Mesenchymal stem cell (in vitro differentiated cells and primary cell): ENCODE measurements around the gene DNAH8.

Source experiments
- DNase-seq: peaks from one replicate; pipeline ENCODE4 v3.0.0-alpha.2; 2013
- H2AFZ ChIP-seq: one replicate; pipeline ENCODE4 v1.6.1; 2013; ENCODE audit warnings: low read depth, mild to moderate bottlenecking, control low read depth, inconsistent platforms, low read length, moderate library complexity
- H2AK5ac ChIP-seq: 2 replicates; pipeline ENCODE4 v1.6.1; 2013; ENCODE audit warnings: low read length, moderate library complexity, mild to moderate bottlenecking, inconsistent platforms; ENCODE audit not compliant: severe bottlenecking
- H2BK120ac ChIP-seq: one replicate; pipeline ENCODE4 v1.6.1; 2013; ENCODE audit warnings: low read depth, mild to moderate bottlenecking, inconsistent platforms, low read length, moderate library complexity
- H2BK12ac ChIP-seq, 2 experiments: one replicate each; pipeline ENCODE4 v1.6.1; 2013; ENCODE audit warnings: inconsistent platforms in 2 of 2, low read length in 2 of 2, mild to moderate bottlenecking in 2 of 2, moderate library complexity in 2 of 2, control low read depth in 1 of 2
- H2BK15ac ChIP-seq: one replicate; pipeline ENCODE4 v1.6.1; 2013; ENCODE audit warnings: mild to moderate bottlenecking, low read depth, inconsistent platforms; ENCODE audit not compliant: poor library complexity, severe bottlenecking
- H2BK5ac ChIP-seq: 2 replicates; pipeline ENCODE4 v1.6.1; 2013; ENCODE audit warnings: low read depth, mild to moderate bottlenecking, low read length, control low read depth, inconsistent platforms; ENCODE audit not compliant: poor library complexity, severe bottlenecking
- H3K14ac ChIP-seq, 2 experiments: one replicate each; pipeline ENCODE4 v1.6.1; 2013; ENCODE audit warnings: inconsistent platforms in 2 of 2, low read length in 2 of 2, control low read depth in 1 of 2, mild to moderate bottlenecking in 1 of 2, moderate library complexity in 1 of 2
- H3K18ac ChIP-seq, 2 experiments: one replicate each; pipeline ENCODE4 v1.6.1; 2013; ENCODE audit warnings: inconsistent platforms in 2 of 2, low read length in 2 of 2, control low read depth in 1 of 2, low read depth in 1 of 2, mild to moderate bottlenecking in 1 of 2
- H3K23ac ChIP-seq, 2 experiments: one replicate each; pipeline ENCODE4 v1.6.1; 2013; ENCODE audit warnings: inconsistent platforms in 2 of 2, low read length in 2 of 2, mild to moderate bottlenecking in 2 of 2, moderate library complexity in 2 of 2, control low read depth in 1 of 2
- H3K27ac ChIP-seq: 2 replicates; pipeline ENCODE4 v1.5.1; 2013; ENCODE audit warnings: mild to moderate bottlenecking, moderate library complexity, low read length, control low read depth, inconsistent platforms; ENCODE audit not compliant: poor library complexity, severe bottlenecking
- H3K27me3 ChIP-seq, 2 experiments: 2 replicates each; pipeline versions ENCODE4 v1.6.1 to v1.7.0; 2013; ENCODE audit warnings: low read length in 2 of 2, mild to moderate bottlenecking in 2 of 2, moderate library complexity in 2 of 2, control low read depth in 1 of 2, inconsistent platforms in 1 of 2; ENCODE audit not compliant: control insufficient read depth in 1 of 2, insufficient read depth in 1 of 2
- H3K36me3 ChIP-seq, 2 experiments: 2 replicates each; pipeline versions ENCODE4 v1.6.1 to v1.7.0; 2013; ENCODE audit warnings: low read length in 2 of 2, control low read depth in 1 of 2, inconsistent platforms in 1 of 2, low read depth in 1 of 2, mild to moderate bottlenecking in 1 of 2; ENCODE audit not compliant: insufficient read depth in 2 of 2, control insufficient read depth in 1 of 2
- H3K4ac ChIP-seq, 2 experiments: one replicate each; pipeline ENCODE4 v1.6.1; 2013; ENCODE audit warnings: inconsistent platforms in 2 of 2, low read length in 2 of 2, mild to moderate bottlenecking in 2 of 2, moderate library complexity in 2 of 2, control low read depth in 1 of 2, low read depth in 1 of 2
- H3K4me1 ChIP-seq: 2 replicates; pipeline ENCODE4 v1.6.1; 2013; ENCODE audit warnings: low read depth, low read length, control low read depth; ENCODE audit not compliant: control insufficient read depth, insufficient read depth
- H3K4me2 ChIP-seq: 2 replicates; pipeline ENCODE4 v1.6.1; 2013; ENCODE audit warnings: low read length, mild to moderate bottlenecking, inconsistent platforms; ENCODE audit not compliant: poor library complexity, severe bottlenecking
- H3K4me3 ChIP-seq, 2 experiments: 2 replicates each; pipeline versions ENCODE4 v1.5.1 to v1.7.0; 2013; ENCODE audit warnings: low read length in 2 of 2, mild to moderate bottlenecking in 2 of 2, control low read depth in 1 of 2, low read depth in 1 of 2; ENCODE audit not compliant: insufficient read depth in 1 of 2
- H3K79me1 ChIP-seq: replicated peaks from 2 replicates; pipeline ENCODE4 v1.6.1; 2013; ENCODE audit warnings: mild to moderate bottlenecking, control low read depth, low read length, inconsistent platforms; ENCODE audit not compliant: poor library complexity, severe bottlenecking
- H3K9ac ChIP-seq: 2 replicates; pipeline ENCODE4 v1.7.0; 2013; ENCODE audit warnings: mild to moderate bottlenecking, low read length, moderate library complexity
- H3K9me3 ChIP-seq: 2 replicates; pipeline ENCODE4 v1.7.0; 2013; ENCODE audit warnings: mild to moderate bottlenecking, low read length; ENCODE audit not compliant: control insufficient read depth
- H4K8ac ChIP-seq: one replicate; pipeline ENCODE4 v1.6.1; 2013; ENCODE audit warnings: inconsistent platforms, mild to moderate bottlenecking, low read length, moderate library complexity
- H4K91ac ChIP-seq: one replicate; pipeline ENCODE4 v1.6.1; 2013; ENCODE audit warnings: mild to moderate bottlenecking, low read length, inconsistent platforms
- WGBS: methylation state at CpG from one replicate; pipeline ENCODE4 v1.1.7; 2013; ENCODE audit warnings: mixed read lengths; 5-methylcytosine and 5-hydroxymethylcytosine counted together

Gene DNAH8

DNA sequence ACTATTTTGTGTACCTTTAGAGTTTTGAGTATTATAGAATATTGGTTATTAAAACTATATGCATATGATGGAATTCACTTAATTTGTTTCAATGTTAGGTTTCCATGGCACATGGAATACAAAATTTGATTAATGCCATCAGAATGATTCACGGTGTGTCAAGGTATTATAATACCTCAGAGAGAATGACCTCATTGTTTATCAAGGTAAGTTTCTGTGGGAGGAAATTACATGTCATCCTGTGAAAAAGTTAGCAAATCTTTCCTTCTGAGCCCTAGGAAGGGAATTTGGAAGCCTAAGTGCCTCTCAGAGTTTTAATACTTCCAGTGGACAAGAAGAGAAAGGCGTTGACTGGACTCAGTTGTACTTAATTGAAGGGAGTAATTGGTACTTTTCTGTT lies 40.8 kb downstream of the DNAH8 start:
- DNase-seq = no peak
- H3K4me1 ChIP-seq = peaks cover 1% of the 10 kb centered on the region
- H2BK15ac ChIP-seq = no peak overlapping the region
- H2AK5ac ChIP-seq = no peak overlapping the region
- H3K4me2 ChIP-seq = no peak overlapping the region
- no peak overlapping the region for H2AFZ ChIP-seq
- H3K36me3 ChIP-seq = no peaks in the 10 kb centered on the region
- no peak overlapping the region for H3K18ac ChIP-seq
- no peaks in the 10 kb centered on the region for H3K27me3 ChIP-seq
- H3K4ac ChIP-seq = no peak overlapping the region
- no peak overlapping the region for H3K23ac ChIP-seq
- 100% methylated on average over 2 of the region's 2 CpGs for WGBS
- no peak overlapping the region for H3K9ac ChIP-seq
- H2BK12ac ChIP-seq = no peak overlapping the region
- H4K91ac ChIP-seq = no peak overlapping the region
- H3K79me1 ChIP-seq = no peaks in the 10 kb centered on the region
- no peak overlapping the region for H2BK5ac ChIP-seq
- H3K14ac ChIP-seq = no peak overlapping the region
- no peak overlapping the region for H3K27ac ChIP-seq
- H3K9me3 ChIP-seq = no peaks in the 10 kb centered on the region
- no peak overlapping the region for H2BK120ac ChIP-seq
- no peak overlapping the region for H3K4me3 ChIP-seq
- no peak overlapping the region for H4K8ac ChIP-seq

- Histone ChIP-seq H3K79me1 (no peaks in the 10 kb centered on the region), H3K27ac (no peak overlapping the region), H3K9me3 (no peaks in the 10 kb centered on the region), H4K8ac (no peak overlapping the region), H3K14ac (no peak overlapping the region), H3K4me2 (no peak overlapping the region), H2AK5ac (no peak overlapping the region), H3K4me3 (no peak overlapping the region), H3K4ac (no peak overlapping the region), H2BK120ac (no peak overlapping the region), H3K36me3 (no peaks in the 10 kb centered on the region), H3K4me1 (no peaks in the 10 kb centered on the region), H3K27me3 (peaks cover 0 to 3% of the 10 kb centered on the region in 2 experiments), H3K9ac (no peak overlapping the region), H2BK12ac (no peak overlapping the region), H4K91ac (no peak overlapping the region), H2BK5ac (no peak overlapping the region), H3K18ac (no peak overlapping the region), H3K23ac (no peak overlapping the region), H2AFZ (no peak overlapping the region), H2BK15ac (no peak overlapping the region)
- 100% methylated on average over 1 of the region's 1 CpG for WGBS
- no peak for DNase-seq
Measured at GRCh38 chr6:38760097-38760496, 45.0 kb downstream of the DNAH8 start.

- Histone ChIP-seq H3K14ac (no peak overlapping the region), H3K36me3 (no peaks in the 10 kb centered on the region), H3K79me1 (no peaks in the 10 kb centered on the region), H3K23ac (no peak overlapping the region), H2AFZ (no peak overlapping the region), H2BK5ac (no peak overlapping the region), H3K4me2 (no peak overlapping the region), H3K18ac (no peak overlapping the region), H3K27me3 (peaks cover 0 to 3% of the 10 kb centered on the region in 2 experiments), H3K4me3 (no peak overlapping the region), H3K9me3 (no peaks in the 10 kb centered on the region), H2BK120ac (no peak overlapping the region), H4K91ac (no peak overlapping the region), H3K27ac (no peak overlapping the region), H3K4ac (no peak overlapping the region), H3K9ac (no peak overlapping the region), H3K4me1 (no peaks in the 10 kb centered on the region), H2AK5ac (no peak overlapping the region), H2BK15ac (no peak overlapping the region), H2BK12ac (no peak overlapping the region), H4K8ac (no peak overlapping the region)
- DNase-seq = no peak
Measured at GRCh38 chr6:38762848-38763247, 47.7 kb downstream of the DNAH8 start.

DNA sequence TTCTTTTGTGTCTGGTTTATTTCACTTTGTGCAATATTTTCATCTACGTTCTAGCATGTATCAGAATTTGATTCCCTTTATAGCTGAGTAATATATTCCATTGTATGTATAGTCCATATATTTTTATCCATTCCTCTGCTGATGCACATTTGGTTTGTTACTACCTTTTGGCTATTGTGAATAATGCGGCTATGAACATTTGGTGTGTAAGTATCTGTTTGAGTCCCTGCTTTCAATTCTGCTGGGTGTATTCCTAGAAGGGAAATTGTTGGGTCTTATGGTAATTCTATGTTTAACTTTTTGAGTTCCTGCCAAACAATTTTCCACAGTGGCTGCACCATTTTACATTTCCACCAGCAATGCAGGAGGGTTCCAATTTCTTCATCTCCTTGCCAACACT lies 52.4 kb downstream of the DNAH8 start:
- H3K4me1 ChIP-seq = no peaks in the 10 kb centered on the region
- H3K4ac ChIP-seq = no peak overlapping the region
- H3K9ac ChIP-seq = no peak overlapping the region
- H3K23ac ChIP-seq = no peak overlapping the region
- DNase-seq = no peak
- H3K4me2 ChIP-seq = no peak overlapping the region
- no peak overlapping the region for H2AFZ ChIP-seq
- H2BK15ac ChIP-seq = no peak overlapping the region
- no peak overlapping the region for H3K27ac ChIP-seq
- no peaks in the 10 kb centered on the region for H3K79me1 ChIP-seq
- 100% methylated on average over 1 of the region's 2 CpGs for WGBS
- H3K18ac ChIP-seq = no peak overlapping the region
- H2BK12ac ChIP-seq = no peak overlapping the region
- H4K8ac ChIP-seq = no peak overlapping the region
- H2BK5ac ChIP-seq = no peak overlapping the region
- peaks cover 0 to 3% of the 10 kb centered on the region in 2 experiments for H3K27me3 ChIP-seq
- no peaks in the 10 kb centered on the region for H3K9me3 ChIP-seq
- H2AK5ac ChIP-seq = no peak overlapping the region
- no peak overlapping the region for H3K4me3 ChIP-seq
- H4K91ac ChIP-seq = no peak overlapping the region
- H3K36me3 ChIP-seq = no peaks in the 10 kb centered on the region
- no peak overlapping the region for H2BK120ac ChIP-seq
- no peak overlapping the region for H3K14ac ChIP-seq
